ENCODE results near the gene SH2B2.

The SH2B2 gene

DNA sequence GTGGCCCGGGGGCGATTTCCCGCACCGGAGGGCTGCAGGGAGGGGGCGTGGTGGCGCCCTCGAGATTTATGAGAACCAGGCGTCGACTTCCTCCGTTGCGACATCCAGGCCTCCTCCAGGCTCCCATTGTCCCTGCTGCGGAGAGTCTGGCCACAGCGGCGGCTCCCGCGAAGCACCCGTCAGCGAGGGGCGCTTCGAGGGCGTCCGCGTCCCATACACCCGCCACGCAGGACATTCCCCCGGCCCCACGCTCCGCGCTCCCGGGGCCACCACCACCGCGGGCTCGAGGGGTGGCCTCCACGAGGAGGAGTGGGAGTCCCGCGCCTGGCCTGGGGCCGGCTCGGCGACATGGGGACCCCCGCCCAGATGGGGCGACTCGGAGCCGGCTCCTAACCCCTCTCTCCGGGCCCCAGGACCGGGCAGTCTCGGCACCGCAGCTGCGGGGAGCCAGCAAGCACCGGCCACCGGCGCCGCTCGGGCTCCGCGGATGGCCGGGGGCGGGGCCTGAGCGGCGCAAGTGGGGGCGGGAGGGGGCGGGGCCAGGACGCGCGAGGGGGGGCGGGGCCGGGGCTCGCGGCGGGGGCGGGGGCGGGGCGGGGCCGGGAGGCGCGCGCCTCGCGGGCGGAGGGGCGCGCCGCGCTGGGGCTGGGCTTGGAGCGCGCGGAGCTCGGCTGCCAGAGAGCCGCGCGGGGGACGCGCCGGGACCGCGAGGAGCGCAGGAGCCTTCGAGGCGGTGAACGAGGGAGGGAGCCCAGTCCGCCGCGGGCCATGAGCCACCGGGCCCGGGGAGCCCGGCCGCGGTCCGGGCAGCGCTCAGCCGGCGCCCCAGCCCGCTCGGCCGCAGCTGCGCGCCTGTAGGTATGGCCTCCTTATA lies at the start of gene SH2B2:
Gene SH2B2, plus strand, starts transcription at position 632 of the 874 bp plus-strand sequence. CDS start 13,683 bp downstream, outside the sequence.
- DNase-seq (ENCODE audit: low read depth): no peak

DNA sequence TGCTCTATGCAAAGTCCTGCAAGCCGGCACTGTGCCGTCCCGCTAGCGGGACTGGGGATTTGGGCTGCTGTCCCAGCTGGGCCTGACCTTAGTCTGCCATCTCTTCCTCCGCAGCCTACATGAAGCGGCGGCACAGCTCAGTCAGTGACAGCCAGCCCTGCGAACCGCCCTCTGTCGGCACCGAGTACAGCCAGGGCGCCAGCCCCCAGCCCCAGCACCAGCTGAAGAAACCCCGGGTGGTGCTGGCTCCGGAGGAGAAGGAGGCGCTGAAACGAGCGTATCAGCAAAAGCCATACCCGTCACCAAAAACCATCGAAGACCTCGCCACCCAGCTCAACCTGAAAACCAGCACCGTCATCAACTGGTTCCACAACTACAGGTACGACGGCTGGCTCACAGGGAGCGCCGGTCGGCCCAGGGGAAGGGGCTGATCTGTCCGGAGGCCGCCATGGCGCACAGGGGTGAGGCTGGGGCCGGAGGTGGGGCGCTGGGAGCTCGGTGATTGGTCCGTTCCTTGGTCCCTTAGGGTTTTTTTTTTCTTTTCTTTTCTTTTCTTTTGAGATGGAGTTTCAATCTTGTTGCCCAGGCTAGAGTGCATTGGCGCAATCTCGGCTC lies 47.4 kb upstream of the SH2B2 start:
- DNase-seq (ENCODE audit: low read depth): no peak

DNA sequence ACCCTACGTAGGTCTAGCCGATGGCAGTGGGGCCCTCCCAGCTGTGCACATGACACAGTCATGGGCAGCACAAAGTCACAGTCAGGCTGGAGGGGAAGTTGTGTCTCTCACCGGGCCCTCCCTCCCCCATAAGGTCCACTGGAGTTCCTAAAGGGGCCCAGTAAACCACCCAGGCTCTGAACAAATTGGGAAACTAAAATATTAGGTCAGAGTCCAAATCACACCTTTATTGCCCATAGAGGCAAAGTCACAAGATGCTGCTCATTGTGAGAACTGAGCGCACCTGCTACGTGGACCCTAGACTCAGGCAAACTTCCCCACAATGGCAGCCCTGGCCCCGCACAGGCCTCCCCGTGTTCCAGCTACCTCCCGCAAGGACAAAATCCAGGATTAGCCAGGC lies 45.2 kb upstream of the SH2B2 start:
- no peak for DNase-seq (ENCODE audit: low read depth)

DNA sequence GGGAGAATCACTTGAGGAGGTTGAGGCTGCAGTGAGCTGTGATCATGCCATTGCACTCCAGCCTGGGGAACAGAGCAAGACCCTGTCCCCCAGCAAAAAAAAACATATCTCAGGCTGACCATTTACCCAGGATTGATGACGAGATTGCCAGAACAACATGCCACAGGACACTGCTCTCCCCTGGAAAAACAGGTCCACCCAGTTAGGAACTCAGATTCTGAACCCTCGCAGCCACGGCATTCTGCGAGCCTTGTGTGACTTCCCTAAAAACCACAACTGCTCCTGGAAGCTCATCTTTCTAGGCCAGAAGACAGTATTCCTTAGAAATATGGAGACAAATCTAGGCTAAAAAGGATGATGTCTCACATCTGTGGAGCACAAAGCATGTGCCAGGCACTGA lies 42.1 kb upstream of the SH2B2 start:
- no peak for DNase-seq (ENCODE audit: low read depth)

DNA sequence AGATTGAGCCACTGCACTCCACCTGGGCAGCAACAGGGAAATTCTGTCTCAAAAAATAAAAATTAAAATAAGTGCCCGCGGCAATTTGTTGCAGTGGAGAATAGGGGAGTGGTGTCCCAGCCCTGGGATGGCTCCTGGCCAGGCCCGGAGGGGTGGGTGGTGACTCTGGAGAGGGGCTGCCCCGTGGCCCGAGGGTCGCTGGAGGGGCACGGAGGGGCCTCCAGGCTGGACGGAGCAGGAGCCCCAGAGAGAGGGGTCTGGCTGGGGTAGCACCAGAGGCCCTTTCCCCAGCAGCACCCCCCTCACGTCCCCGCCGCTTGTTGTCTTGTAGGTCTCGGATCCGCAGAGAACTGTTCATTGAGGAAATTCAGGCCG lies 38.6 kb upstream of the SH2B2 start:
- DNase-seq (ENCODE audit: low read depth): no peak

DNA sequence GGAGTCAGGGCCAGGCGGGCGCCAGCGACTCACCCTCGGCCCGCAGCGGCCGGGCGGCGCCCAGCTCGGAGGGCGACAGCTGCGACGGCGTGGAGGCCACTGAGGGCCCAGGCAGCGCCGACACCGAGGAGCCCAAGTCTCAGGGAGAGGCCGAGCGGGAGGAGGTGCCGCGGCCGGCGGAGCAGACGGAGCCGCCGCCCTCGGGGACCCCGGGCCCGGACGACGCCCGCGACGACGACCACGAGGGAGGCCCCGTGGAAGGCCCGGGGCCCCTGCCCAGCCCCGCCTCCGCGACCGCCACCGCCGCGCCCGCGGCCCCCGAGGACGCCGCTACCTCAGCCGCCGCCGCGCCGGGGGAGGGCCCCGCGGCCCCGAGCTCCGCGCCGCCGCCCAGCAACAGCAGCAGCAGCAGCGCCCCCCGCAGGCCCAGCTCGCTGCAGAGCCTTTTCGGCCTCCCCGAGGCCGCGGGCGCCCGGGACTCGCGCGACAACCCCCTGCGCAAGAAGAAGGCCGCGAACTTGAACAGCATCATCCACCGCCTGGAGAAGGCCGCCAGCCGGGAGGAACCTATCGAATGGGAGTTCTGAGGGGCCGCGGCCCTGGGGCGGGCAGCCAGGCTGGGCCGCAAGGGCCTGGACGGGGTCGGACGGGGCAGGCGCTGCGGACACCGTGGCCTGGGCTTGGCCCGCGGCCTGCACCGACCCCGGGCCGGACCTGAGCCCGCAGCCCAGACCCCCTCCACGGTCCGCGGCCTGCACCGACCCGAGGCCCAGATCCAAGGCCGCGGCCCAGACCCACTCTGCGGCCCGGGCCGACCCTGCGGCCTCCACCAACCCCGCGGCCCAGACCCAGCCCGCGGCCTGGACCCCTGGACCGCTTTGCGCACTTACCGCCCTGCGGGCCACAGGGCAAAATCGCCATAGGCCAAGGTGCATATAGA lies 37.9 kb upstream of the SH2B2 start:
- DNase-seq (ENCODE audit: low read depth): no peak

DNA sequence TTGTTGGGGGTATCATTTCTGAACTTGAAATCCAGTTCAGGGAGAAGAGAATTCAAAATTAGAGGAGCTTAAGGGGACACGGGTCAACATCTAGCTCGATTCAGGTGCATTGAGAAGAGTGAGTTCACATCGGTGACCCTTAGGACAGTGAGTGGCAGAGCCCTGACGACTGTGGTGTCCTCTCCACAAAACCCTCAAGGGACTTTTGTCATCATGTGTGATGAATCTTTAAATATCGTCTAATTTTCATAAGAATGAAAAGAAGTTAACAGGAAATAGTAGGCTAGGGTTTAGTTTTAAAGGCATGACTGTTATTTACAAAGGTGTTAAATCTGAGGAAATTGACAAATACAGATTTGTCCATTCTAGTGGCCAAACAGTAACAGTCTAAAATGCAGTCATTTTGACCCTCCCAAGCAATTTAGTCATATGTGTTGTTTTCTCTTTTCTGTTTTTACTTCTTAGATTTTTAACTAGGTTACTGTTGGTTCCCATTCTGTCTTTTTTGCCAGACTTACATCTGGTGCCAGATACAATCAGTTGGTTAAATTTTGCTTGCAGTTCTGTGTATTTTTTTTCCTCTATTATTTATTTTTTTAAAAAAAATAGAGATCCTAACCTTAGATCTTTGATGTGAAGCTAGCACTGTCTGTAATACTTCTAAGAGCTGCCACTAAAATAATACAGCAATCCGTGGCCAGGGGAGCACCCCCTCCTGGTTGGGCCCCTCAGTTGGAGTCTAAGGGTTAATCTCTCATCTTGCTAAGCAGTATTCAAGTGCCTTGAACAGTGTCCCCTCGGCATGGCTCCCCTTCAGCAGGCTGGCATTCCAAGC lies 34.9 kb upstream of the SH2B2 start:
- no peak for DNase-seq (ENCODE audit: low read depth)

DNA sequence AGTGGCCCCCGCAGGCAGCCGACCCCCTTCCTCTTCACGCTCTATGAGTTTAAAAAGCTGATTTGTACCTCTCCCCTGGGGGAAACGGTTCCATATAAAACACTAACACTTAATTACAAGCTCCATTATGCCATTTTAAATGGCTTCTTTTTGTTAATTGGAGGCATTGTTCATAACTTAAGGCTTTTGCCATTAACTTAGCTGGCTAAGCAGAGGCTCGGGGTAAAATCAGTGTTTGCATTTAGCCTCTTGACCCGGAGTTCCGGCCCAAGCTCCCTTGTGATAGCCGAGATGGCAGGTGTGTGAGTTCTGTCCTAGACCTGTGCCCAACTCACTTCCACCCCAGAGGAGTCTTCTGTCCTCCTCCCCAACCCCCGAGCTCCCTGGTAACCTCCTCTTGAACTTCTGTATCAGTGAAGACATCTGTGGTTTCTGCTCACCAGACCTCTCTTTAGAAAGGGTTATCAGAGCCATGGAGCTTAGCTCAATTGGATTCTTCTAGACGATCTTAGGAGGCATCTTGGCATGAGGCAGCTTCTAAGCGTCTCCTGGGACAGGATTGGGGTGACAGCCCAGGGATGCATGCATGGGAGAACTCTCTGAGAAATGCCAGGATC lies 34.2 kb upstream of the SH2B2 start:
- no peak for DNase-seq (ENCODE audit: low read depth)

DNA sequence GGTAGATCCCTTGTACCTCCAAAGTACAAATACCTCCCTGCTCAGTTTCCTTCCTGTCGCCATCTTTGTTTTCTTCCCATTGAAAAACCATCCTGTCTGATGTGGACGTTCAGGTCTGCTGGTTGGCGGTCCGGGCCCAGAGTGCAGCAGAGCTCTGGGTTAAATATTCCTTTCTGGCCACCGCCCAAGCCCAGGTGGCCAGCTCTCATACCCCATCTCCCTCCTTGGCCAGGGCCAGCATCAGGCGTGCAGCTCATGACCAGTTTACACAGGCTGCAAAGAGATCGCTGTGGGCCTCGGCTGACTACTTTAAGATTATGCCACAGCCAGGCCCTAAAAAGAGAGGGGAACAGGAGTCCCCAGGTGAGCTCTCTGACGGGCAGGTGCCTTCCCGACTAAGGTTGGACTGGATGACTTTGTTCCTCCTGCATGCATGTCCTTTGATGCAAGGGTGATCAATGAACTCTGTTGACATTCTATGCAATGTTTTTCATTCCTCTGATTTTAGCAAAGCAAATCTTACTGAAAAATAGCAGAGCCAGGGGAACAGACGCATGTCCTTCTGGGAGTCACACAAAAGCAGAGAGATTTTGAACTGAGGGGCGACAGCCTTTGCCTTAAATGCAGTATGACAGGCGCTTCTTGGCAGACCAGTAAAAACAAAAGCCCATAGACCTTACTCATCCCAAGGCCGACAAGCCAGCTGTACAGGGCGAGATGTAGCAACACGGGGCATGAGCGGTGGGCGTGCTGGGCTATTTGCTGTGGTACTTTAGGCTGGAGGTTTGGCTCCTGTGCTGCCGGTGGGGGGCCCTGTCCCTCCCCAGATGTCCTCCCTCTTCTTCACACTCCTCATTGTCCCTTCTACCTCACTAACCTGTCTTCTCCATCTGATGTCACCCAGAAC lies 33.3 kb upstream of the SH2B2 start:
- DNase-seq (ENCODE audit: low read depth): no peak

DNA sequence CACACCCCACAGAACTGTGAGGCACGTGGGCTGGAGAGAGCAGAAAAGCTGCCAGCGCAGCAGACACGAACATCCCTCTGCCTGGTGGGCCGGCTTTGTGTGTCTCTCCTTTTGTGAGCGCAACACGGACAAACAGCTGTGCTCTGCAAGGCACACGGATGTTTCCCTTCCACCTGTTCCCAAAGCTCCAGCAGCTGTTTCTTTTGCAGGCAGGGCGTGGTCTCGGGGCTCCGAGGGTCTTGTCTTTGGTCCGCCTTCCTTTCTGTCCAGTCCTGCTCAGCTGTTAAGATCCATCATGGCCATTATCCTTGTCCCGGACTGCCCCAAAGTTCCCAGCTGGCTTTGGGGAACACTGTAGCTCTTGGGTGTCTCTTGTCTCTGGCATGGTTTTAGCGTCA lies 32.7 kb upstream of the SH2B2 start:
- DNase-seq (ENCODE audit: low read depth): no peak

DNA sequence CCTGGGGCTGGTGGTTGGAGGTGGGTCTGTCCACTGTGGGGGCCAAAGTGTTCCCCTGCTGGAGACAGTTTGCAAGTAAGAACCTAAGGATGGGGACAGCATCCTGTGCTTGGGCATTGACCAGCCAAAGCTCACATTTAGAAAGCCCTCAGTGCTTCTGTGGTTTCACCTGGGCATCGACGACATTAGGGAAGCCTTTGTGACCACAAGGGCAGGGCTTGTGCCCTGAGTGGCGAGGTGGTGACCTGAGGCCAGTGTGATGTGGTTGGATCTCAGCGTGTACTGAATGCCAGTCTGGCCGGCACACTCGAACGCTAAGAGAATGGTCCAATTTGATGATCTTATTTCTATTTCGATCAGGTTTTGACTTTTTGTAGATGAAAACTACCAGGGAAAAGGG lies 32.1 kb upstream of the SH2B2 start:
- DNase-seq (ENCODE audit: low read depth): no peak

DNA sequence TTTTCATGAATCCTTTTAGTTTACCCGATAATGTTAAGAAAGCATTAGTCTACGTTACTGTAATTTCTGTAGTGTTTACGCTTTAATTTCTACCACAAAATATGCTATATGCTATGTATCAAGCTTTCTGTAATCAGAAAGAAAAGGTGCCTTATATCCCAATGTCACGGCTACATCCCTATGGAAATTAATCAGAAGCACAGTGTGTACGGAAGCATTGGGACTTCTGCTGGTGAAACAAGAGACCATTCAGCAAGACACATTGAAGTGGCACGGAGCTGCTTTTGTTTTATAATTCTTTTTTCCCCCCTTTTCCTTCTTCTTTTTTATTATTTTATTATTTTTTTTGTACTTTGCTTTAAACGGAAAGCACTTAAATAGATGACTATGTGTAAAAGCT lies 31.2 kb upstream of the SH2B2 start:
- no peak for DNase-seq (ENCODE audit: low read depth)

DNA sequence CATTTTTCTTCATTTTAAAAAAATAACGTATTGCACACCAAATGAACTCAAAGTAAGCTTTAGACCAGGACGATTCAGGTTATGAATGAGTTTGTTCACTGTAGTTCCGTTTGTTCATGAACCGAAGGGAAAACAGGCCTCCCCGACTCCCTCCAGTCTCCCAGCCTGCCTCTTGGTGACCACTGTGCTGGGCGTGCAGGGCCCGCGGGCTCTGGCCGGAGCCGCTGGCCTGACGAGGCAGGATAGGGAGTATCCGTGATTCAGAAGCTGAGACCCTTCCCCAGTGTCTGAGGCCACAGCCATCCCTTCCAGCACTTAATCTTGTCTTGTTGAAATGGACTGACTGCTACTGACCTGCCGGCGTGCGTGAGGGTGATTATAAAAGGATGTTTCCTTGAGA lies 30.8 kb upstream of the SH2B2 start:
- DNase-seq (ENCODE audit: low read depth): no peak

DNA sequence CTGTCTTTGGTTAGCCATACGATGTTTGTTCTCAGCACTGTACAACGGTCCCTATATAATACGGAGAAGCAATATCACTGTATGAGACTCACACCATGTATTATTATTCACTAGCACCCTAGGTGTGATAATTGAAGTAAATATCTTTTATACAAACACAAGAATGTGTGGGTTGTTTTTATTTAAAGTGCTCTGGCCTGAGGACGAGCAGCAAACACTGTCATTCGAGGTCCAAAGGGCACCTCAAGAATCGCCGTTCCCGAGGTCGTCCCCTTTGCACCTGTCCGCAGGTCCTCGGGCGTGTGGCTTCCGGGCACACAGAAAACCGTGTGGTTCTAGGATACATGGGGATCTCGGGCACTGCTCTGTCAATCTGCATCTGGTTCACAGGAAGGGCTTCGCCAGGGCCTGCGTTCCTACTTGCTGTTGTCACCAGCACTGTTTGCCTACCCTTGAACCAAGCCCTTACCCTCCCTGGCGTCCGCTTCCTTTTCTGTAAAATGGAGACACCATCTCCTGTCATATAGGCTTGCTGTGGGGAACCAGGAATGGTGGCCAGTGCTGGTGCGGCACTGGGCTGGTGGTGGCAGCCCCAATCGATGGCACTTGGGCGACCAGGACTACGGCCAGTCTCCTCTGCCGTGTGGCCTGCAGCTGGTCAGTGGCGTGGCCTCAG lies 28.5 kb upstream of the SH2B2 start:
- DNase-seq (ENCODE audit: low read depth): no peak

DNA sequence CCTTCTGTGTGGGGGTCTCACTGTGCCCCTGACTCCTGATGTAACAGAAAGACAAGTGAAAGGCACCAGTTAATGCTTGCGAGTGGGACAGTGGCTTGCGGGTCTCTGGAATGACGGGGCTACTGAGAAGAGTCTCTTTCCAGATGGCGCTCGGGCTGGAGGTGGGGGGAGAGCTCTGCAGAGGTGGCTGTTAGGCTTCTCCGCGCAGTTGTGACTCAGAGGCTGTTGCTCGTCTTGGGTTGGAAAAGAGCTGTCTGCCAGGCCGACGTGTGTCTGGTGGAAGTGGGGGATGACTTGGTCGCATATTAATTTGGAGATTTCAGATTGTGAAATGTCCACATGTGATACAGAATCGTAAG lies 27.9 kb upstream of the SH2B2 start:
- no peak for DNase-seq (ENCODE audit: low read depth)

DNA sequence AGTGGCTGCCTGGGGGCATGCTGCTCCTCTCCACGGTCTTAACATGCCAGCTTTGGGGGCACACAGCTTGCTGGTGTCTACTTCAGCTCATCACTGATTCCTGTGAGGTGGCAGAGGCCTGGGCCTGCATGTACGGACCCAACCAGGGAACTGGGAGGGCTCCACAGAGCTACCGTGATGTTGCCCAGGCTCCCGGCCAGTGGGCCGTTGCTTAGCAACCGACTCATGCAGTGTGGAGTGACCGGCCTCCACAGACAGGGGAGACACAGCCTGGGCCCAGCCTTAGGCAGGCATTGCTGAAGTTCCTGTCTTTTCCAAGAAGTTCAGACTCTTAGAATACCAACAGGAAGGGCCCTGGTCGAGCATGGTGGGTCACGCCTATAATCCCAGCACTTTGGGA lies 25.8 kb upstream of the SH2B2 start:
- no peak for DNase-seq (ENCODE audit: low read depth)

DNA sequence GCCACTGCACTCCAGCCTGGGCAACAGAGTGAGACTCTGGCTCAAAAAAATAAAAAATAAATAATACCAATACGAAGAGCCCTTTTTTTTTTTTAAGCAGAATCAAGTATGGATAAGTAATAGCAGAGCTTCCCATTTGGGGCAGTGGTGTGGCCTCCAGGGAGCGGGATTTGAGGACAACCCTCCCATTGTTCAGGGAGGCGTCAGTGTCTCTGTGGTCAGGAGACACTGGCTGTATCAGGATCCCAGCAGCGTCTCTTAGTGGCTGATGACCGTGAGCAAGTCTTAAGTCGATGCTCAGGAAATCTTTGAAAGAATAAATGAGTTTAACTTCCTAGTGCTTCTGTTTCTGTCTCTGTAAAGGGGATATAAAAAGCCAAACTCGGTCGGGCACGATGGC lies 25.2 kb upstream of the SH2B2 start:
- no peak for DNase-seq (ENCODE audit: low read depth)

DNA sequence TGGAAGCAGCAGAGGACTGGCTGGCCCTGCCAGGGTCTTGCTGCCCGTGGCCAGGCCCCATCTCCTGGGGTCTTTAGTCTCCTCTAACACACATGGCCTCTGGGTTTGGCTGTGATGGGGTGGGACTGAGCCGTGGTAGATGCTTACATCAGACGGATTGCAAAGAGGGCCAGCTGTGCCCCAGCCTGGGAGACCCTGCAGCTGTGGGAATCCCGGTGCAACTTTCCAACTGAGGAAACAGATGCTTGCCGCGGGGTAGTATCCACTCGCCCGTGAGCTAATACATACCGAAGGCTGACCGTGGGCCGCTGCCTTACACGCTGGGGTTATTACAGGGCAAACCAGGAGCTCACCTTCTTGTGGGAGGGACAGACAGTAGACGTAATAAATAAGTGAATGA lies 24.1 kb upstream of the SH2B2 start:
- no peak for DNase-seq (ENCODE audit: low read depth)

DNA sequence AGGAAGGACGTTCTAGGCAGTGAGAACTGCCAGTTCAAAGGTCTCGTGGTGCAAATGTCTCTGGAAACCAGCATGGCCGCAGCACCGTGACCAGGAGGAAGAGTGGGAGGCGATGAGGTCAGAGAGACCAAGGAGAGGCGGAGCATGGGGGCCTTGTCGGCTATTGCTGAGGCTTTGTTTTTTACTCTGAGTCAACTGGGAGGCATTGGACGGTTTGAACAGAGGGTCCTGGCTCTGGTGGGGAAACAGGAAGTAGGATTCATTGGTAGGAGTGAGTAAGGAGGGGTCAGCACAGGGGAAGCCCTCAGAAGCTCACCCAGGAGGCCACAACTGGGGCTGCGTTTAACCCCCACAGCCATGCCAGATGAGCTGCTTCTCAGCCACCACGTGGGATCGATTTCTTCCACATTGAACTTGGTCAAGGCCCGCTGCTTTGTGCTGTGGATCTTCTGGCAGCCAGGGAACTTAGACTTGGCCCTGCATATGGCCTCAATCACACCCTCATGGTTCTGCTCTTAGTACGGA lies 22.2 kb upstream of the SH2B2 start:
- no peak for DNase-seq (ENCODE audit: low read depth)

DNA sequence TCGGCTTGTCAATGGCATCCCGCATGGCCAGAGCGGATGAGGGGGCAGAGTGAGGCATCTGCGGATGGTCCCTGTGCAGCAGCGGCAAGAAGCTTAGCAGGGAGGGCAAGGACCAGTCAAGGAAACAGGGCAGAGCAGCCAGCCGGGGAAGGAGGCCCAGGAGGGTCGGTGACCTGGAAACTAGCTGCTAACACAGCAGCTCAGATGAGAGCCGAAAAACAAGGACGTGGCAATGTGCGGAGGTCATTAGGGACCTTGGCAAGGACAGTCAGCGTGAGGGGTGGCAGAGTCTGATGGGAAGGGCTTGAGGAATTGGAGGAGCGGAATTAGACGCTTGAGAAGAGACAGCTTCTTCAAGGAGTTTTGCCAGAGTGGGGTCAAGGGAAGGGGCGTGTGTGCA lies 20.1 kb upstream of the SH2B2 start:
- no peak for DNase-seq (ENCODE audit: low read depth)
